Caco-2 (cell line): Measurements from ENCODE around the gene AEN. TPM values are rescaled to one million over a fixed set of nuclear protein-coding genes. Genes with fewer than 3 reads are reported as not detected.

ENCODE experiments used
- BruUV-seq: library from RNA; stranded (reverse); fragments of 400-500 nt; replicated peaks from 2 replicates; lab custom pipeline; 2021; lab: Mats Ljungman, UMichigan
- CTCF ChIA-PET: fragments of 300-600 bp; sonication (Branson Sonifier 250); formaldehyde crosslinking; loops from one replicate; lab custom pipeline; 2022; ENCODE audit warnings: antibody characterized with exemption; lab: Charles Lee
- POLR2A ChIA-PET: fragments of 300-600 bp; sonication (Branson Sonifier 250); formaldehyde crosslinking; loops from one replicate; lab custom pipeline; 2022; ENCODE audit warnings: antibody characterized with exemption; lab: Charles Lee
- DNase-seq, 2 experiments: peaks; one replicate each; pipeline versions ENCODE4 v3.0.0 to v3.0.0-alpha.2; 2020 to 2022
- H3K27me3 ChIP-seq: replicated peaks from 2 replicates; pipeline ENCODE4 v1.6.0; 2011; ENCODE audit warnings: low read length; ENCODE audit not compliant: control insufficient read depth, insufficient read depth
- H3K36me3 ChIP-seq: 2 replicates; pipeline ENCODE4 v1.5.1; 2011; ENCODE audit warnings: low read length; ENCODE audit not compliant: control insufficient read depth, insufficient read depth
- H3K4me1 ChIP-seq: fragments of 250-450 bp; sonication (Bioruptor Pico); 2 replicates; pipeline ENCODE4 v1.5.1; 2020; ENCODE audit warnings: mild to moderate bottlenecking
- H3K4me3 ChIP-seq: 2 replicates; pipeline ENCODE4 v1.5.1; 2011; ENCODE audit warnings: low read depth, mild to moderate bottlenecking, control low read depth, low read length
- H3K9me3 ChIP-seq: fragments of 250-450 bp; sonication (Bioruptor Pico); 2 replicates; pipeline ENCODE4 v1.5.1; 2020; ENCODE audit warnings: mild to moderate bottlenecking, moderate library complexity
- H3K27ac Mint-ChIP-seq: one replicate; pipeline ENCODE4 v1.8.0; 2022; ENCODE audit warnings: mixed read lengths; ENCODE audit not compliant: unreplicated experiment
- H3K27me3 Mint-ChIP-seq: one replicate; pipeline ENCODE4 v1.8.0; 2022; ENCODE audit warnings: mixed read lengths; ENCODE audit not compliant: insufficient read depth, unreplicated experiment
- H3K36me3 Mint-ChIP-seq: one replicate; pipeline ENCODE4 v1.8.0; 2022; ENCODE audit warnings: mild to moderate bottlenecking, mixed read lengths; ENCODE audit not compliant: insufficient read depth, unreplicated experiment
- H3K4me1 Mint-ChIP-seq: one replicate; pipeline ENCODE4 v1.8.0; 2022; ENCODE audit warnings: low read depth, mixed read lengths; ENCODE audit not compliant: unreplicated experiment
- H3K4me3 Mint-ChIP-seq: one replicate; pipeline ENCODE4 v1.8.0; 2022; ENCODE audit warnings: mild to moderate bottlenecking, moderate library complexity, mixed read lengths; ENCODE audit not compliant: unreplicated experiment
- H3K9me3 Mint-ChIP-seq: one replicate; pipeline ENCODE4 v1.8.0; 2022; ENCODE audit warnings: mixed read lengths; ENCODE audit not compliant: unreplicated experiment
- intact Hi-C: fragments of 100-400 bp; cut with micrococcal nuclease; formaldehyde crosslinking; loops from one replicate; pipeline ENCODE4 v1.10.0; 2022; ENCODE audit not compliant: unreplicated experiment
- total RNA-seq: library from RNA; stranded (reverse); gene quantifications from 2 replicates; pipeline ENCODE4 v1.2.3, GENCODE V29; 2022
- TF ChIP-seq, protein P1 (sequence below), 2 experiments: fragments of 200-600 bp in 1 of 2; IDR thresholded peaks; 1 replicate in 1 of 2; 2 replicates in 1 of 2; pipeline versions ENCODE4 v1.5.1 to v1.8.0; 2011 to 2022; ENCODE audit warnings: antibody characterized with exemption in 1 of 2, control low read depth in 1 of 2, inconsistent platforms in 1 of 2, low read depth in 1 of 2, low read length in 1 of 2, mild to moderate bottlenecking in 1 of 2, moderate library complexity in 1 of 2; ENCODE audit not compliant: insufficient read depth in 1 of 2, severe bottlenecking in 1 of 2, unreplicated experiment in 1 of 2

Gene AEN
- total RNA-seq, 1 experiment from 2014 or later, result 33.2 TPM

DNA sequence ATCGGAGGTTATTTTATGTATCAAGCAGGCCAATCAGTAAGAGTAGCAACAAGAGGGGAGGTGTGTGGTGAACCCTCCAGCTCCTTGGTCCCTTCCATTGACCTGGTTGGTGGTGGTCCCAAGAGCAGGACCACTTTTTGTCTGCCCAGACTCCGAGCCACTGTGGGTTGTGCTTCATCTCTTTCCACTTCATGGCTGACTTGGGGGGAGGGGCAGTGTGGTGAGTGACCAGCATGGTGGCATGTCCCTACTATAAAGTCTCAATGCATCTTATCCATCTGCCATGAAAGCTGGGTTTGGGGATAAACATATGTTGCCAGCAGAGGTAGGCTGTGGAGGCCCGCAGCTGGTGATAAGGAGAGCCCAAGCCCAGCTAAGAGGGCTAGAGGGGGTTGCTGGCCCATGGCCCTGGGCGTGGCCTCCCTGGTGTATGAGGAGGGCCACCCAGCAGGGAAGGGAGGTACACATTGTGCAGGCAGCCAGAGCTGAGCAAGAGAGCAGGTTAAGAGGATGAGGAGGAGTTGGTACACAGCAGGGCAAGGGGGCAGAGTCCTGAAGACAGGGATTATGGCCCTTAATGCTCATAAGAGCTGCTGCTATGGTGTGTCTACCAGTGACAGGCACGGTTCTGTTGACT, 7.0 kb downstream of the AEN start:
- intact Hi-C loops, result no loop called here
- Mint-ChIP-seq H3K36me3 (peaks cover 66% of the 10 kb centered on the region), H3K4me1 (peaks cover 12% of the 10 kb centered on the region), H3K9me3 (no peaks in the 10 kb centered on the region), H3K27ac (no peak overlapping the region), H3K4me3 (no peak overlapping the region), H3K27me3 (no peaks in the 10 kb centered on the region)
- Histone ChIP-seq H3K36me3 (no peaks in the 10 kb centered on the region; the same call in 1 of the 2 replicates), H3K4me3 (no peak overlapping the region), H3K9me3 (no peaks in the 10 kb centered on the region), H3K4me1 (peaks cover 1% of the 10 kb centered on the region; the same call in 1 of the 2 replicates), H3K27me3 (no peaks in the 10 kb centered on the region)
- CTCF ChIA-PET, result no interaction called here
- no TSS peak for BruUV-seq
- TF ChIP-seq, protein P1, sequence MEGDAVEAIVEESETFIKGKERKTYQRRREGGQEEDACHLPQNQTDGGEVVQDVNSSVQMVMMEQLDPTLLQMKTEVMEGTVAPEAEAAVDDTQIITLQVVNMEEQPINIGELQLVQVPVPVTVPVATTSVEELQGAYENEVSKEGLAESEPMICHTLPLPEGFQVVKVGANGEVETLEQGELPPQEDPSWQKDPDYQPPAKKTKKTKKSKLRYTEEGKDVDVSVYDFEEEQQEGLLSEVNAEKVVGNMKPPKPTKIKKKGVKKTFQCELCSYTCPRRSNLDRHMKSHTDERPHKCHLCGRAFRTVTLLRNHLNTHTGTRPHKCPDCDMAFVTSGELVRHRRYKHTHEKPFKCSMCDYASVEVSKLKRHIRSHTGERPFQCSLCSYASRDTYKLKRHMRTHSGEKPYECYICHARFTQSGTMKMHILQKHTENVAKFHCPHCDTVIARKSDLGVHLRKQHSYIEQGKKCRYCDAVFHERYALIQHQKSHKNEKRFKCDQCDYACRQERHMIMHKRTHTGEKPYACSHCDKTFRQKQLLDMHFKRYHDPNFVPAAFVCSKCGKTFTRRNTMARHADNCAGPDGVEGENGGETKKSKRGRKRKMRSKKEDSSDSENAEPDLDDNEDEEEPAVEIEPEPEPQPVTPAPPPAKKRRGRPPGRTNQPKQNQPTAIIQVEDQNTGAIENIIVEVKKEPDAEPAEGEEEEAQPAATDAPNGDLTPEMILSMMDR (IDR thresholded peaks at IDR 0.05; ENCODE audit: insufficient read depth in 1 of 2, low read depth in 1 of 2, low read length in 1 of 2, severe bottlenecking in 1 of 2, unreplicated experiment in 1 of 2), result no peak
- DNase-seq, result no peak
- POLR2A ChIA-PET, result no interaction called here

DNA sequence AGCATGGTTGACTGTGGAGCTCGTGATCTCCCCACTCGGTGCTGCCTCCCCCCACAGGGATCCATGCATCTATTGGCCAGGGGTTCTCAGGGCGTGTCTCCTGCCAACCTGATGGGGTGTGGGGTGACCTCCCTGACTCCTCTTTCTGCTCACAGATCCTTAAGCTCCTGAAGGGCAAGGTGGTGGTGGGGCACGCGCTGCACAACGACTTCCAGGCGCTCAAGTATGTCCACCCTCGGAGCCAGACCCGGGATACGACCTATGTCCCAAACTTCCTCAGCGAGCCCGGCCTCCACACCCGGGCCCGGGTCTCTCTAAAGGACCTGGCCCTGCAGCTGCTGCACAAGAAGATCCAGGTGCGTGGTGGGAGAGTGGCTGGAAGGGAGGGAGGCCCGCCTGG, 7.9 kb downstream of the AEN start:
- Mint-ChIP-seq H3K36me3 (peaks cover 62% of the 10 kb centered on the region), H3K4me1 (peaks cover 3% of the 10 kb centered on the region), H3K27ac (no peak overlapping the region), H3K9me3 (no peaks in the 10 kb centered on the region), H3K4me3 (no peak overlapping the region), H3K27me3 (no peaks in the 10 kb centered on the region)
- intact Hi-C loops, result no loop called here
- CTCF ChIA-PET, result interaction anchor here (0.9 kb wide), 1 partner anchor 28 kb away, joined by 4 read pairs; no protein-coding TSS in a partner anchor
- POLR2A ChIA-PET, result no interaction called here
- Histone ChIP-seq H3K27me3 (no peaks in the 10 kb centered on the region), H3K36me3 (no peaks in the 10 kb centered on the region; the same call in 1 of the 2 replicates), H3K9me3 (no peaks in the 10 kb centered on the region), H3K4me1 (no peaks in the 10 kb centered on the region), H3K4me3 (no peak overlapping the region)
- TF ChIP-seq, protein P1 (IDR thresholded peaks at IDR 0.05; ENCODE audit: insufficient read depth in 1 of 2, low read depth in 1 of 2, low read length in 1 of 2, severe bottlenecking in 1 of 2, unreplicated experiment in 1 of 2), result no peak
- BruUV-seq, result no TSS peak
- no peak for DNase-seq

DNA sequence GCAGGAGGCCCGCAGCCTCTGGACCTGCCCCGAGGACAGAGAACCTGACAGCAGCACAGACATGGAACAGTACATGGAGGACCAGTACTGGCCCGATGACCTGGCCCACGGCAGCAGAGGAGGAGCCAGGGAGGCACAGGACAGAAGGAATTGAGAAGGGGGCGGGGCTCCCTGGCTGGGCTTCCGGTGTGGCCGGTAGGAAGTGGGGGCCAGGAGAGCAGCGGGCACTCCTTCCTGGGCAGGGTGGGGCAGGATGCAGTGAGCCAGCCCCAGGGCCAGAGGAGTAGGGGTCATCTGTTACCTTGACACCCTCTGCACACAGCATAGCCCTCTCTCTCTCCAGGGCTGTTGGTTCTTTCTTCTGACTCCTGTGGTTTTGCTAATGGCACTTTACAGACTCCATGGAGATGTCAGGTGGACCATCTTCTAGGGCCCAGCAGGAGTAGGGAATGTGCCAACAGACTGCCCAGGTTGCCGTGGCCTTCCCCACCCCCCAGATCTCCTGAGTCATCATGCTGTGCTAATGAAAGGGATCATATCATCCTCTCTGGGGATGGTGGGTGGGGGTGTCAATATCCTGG, 9.1 kb downstream of the AEN start:
- Mint-ChIP-seq H3K9me3 (no peaks in the 10 kb centered on the region), H3K4me3 (no peak overlapping the region), H3K4me1 (no peaks in the 10 kb centered on the region), H3K36me3 (peaks cover 59% of the 10 kb centered on the region), H3K27ac (no peak overlapping the region), H3K27me3 (no peaks in the 10 kb centered on the region)
- no peaks in the 10 kb centered on the region for H3K27me3 ChIP-seq
- no peaks in the 10 kb centered on the region; the same call in 1 of the 2 replicates for H3K36me3 ChIP-seq
- BruUV-seq, result no TSS peak
- no peak for DNase-seq
- intact Hi-C loops, result no loop called here
- H3K9me3 ChIP-seq, result no peaks in the 10 kb centered on the region
- ChIA-PET CTCF (interaction anchor here (0.9 kb wide), 1 partner anchor 27 kb away, joined by 4 read pairs; no protein-coding TSS in a partner anchor), POLR2A (no interaction called here)
- TF ChIP-seq, protein P1 (IDR thresholded peaks at IDR 0.05; ENCODE audit: insufficient read depth in 1 of 2, low read depth in 1 of 2, low read length in 1 of 2, severe bottlenecking in 1 of 2, unreplicated experiment in 1 of 2), result no peak
- H3K4me1 ChIP-seq, result no peaks in the 10 kb centered on the region
- H3K4me3 ChIP-seq, result no peak overlapping the region
